HepG2 (cell line): ENCODE results near the gene GPR89A. TPM values are rescaled to one million over a fixed set of nuclear protein-coding genes. Genes with fewer than 3 reads are reported as not detected.

ENCODE experiments used
- CENPX ChIP-seq: sonication (generic); formaldehyde crosslinking; IDR thresholded peaks from 2 replicates; pipeline ENCODE4 v1.9.0; 2021; ENCODE audit warnings: mild to moderate bottlenecking, missing genetic modification reagents, moderate library complexity
- FOXC1 ChIP-seq: sonication (generic); formaldehyde crosslinking; IDR thresholded peaks from 2 replicates; pipeline ENCODE4 v1.8.0; 2022; ENCODE audit warnings: mild to moderate bottlenecking, missing genetic modification reagents, borderline replicate concordance
- FOXM1 ChIP-seq: sonication (generic); formaldehyde crosslinking; IDR thresholded peaks from 2 replicates; pipeline ENCODE4 v1.5.0; 2020; ENCODE audit warnings: missing genetic modification reagents
- FOXP1 ChIP-seq, 2 experiments: fragments of 450-650 bp in 1 of 2; IDR thresholded peaks; 2 replicates each; pipeline ENCODE4 v1.6.1; 2017 to 2018; ENCODE audit warnings: antibody characterized with exemption in 1 of 2
- LCORL ChIP-seq, 2 experiments: fragments of 450-650 bp in 1 of 2; sonication (generic) in 1 of 2; formaldehyde crosslinking in 1 of 2; IDR thresholded peaks; 2 replicates each; pipeline versions ENCODE4 v1.5.0 to v1.6.1; 2017 to 2020; ENCODE audit warnings: antibody characterized with exemption in 1 of 2, missing genetic modification reagents in 1 of 2
- NBN ChIP-seq: fragments of 450-650 bp; conservative IDR thresholded peaks from 2 replicates; pipeline ENCODE4 v1.6.1; 2017
- NR3C1 ChIP-seq: sonication (generic); formaldehyde crosslinking; IDR thresholded peaks from 2 replicates; pipeline ENCODE4 v1.4.0; 2020; ENCODE audit warnings: missing genetic modification reagents
- PHF5A ChIP-seq: IDR thresholded peaks from one replicate; pipeline ENCODE4 v1.6.1; 2018; ENCODE audit warnings: low read depth, missing genetic modification reagents; ENCODE audit not compliant: unreplicated experiment
- SP5 ChIP-seq: IDR thresholded peaks from 2 replicates; pipeline ENCODE4 v1.6.1; 2016; ENCODE audit warnings: low read depth, borderline replicate concordance
- TEAD3 ChIP-seq: optimal IDR thresholded peaks from 2 replicates; pipeline ENCODE3; 2016; ENCODE audit warnings: borderline replicate concordance
- THAP11 ChIP-seq: IDR thresholded peaks from 2 replicates; pipeline ENCODE4 v1.6.1; 2016; ENCODE audit warnings: missing biosample characterization, missing genetic modification reagents
- ZBTB10 ChIP-seq: sonication (generic); formaldehyde crosslinking; IDR thresholded peaks from 2 replicates; pipeline ENCODE4 v1.4.0; 2020; ENCODE audit warnings: missing genetic modification reagents, borderline replicate concordance
- ZBTB46 ChIP-seq: sonication (generic); formaldehyde crosslinking; IDR thresholded peaks from 2 replicates; pipeline ENCODE4 v1.4.0; 2020; ENCODE audit warnings: mild to moderate bottlenecking, missing genetic modification reagents, borderline replicate concordance
- ZNF232 ChIP-seq: sonication (generic); formaldehyde crosslinking; IDR thresholded peaks from 2 replicates; pipeline ENCODE4 v1.4.0; 2020; ENCODE audit warnings: missing genetic modification reagents, borderline replicate concordance
- ZNF317 ChIP-seq: sonication (generic); formaldehyde crosslinking; IDR thresholded peaks from 2 replicates; pipeline ENCODE4 v1.5.0; 2020; ENCODE audit warnings: mild to moderate bottlenecking, missing genetic modification reagents
- ZNF569 ChIP-seq: sonication (generic); formaldehyde crosslinking; IDR thresholded peaks from 2 replicates; pipeline ENCODE4 v1.5.0; 2020; ENCODE audit warnings: mild to moderate bottlenecking, missing genetic modification reagents, moderate library complexity, borderline replicate concordance
- polyA plus RNA-seq, 8 experiments: library from polyadenylated mRNA; depleted of rRNA in 3 of 8; stranded (reverse) in 7 of 8; unstranded in 1 of 8; fragments of >200 nt; fragmentation: Illumina TruSeq in 4 of 8; extraction: Trizol in 4 of 8; gene quantifications; 2 replicates each; pipeline versions ENCODE4 v1.2.1 to v1.2.3, GENCODE V29; 2011 to 2016; ENCODE audit warnings: low read depth in 4 of 8, missing spikeins in 1 of 8, mixed read lengths in 1 of 8; ENCODE audit not compliant: insufficient read depth in 1 of 8
- total RNA-seq, 5 experiments: library from RNA; depleted of rRNA; stranded (reverse); fragments of >200 nt; fragmentation: Illumina TruSeq; extraction: Trizol; gene quantifications; 2 replicates each; pipeline ENCODE4 v1.2.3, GENCODE V29; 2016; ENCODE audit warnings: low read depth in 1 of 5
- TF ChIP-seq, protein P1 (sequence below): sonication (generic); formaldehyde crosslinking; IDR thresholded peaks from 2 replicates; pipeline ENCODE4 v1.5.0; 2020; ENCODE audit warnings: missing genetic modification reagents
- TF ChIP-seq, protein P2 (sequence below): sonication (generic); formaldehyde crosslinking; IDR thresholded peaks from 2 replicates; pipeline ENCODE4 v1.4.0; 2020; ENCODE audit warnings: low read depth, missing genetic modification reagents
- TF ChIP-seq, protein P3 (sequence below): IDR thresholded peaks from 2 replicates; pipeline ENCODE4 v1.6.1; 2016; ENCODE audit warnings: missing compliant biosample characterization, missing genetic modification reagents, borderline replicate concordance

GPR89A gene
- total and polyA plus RNA-seq, 2 of the 13 experiments (the other 11 are each of a cell fraction or from before 2014, with no cell fraction given), result 23.4 to 32.6 TPM

GRCh38 chr1:145714524-145715111 is 106.8 kb downstream of the GPR89A start (continued):
- TF ChIP-seq LCORL (IDR thresholded peaks at IDR 0.05), result no peak
- peak; percentile 89 for TF ChIP-seq LCORL (CRISPR knock-in tag; IDR thresholded peaks at IDR 0.05)
- TF ChIP-seq, protein P1, sequence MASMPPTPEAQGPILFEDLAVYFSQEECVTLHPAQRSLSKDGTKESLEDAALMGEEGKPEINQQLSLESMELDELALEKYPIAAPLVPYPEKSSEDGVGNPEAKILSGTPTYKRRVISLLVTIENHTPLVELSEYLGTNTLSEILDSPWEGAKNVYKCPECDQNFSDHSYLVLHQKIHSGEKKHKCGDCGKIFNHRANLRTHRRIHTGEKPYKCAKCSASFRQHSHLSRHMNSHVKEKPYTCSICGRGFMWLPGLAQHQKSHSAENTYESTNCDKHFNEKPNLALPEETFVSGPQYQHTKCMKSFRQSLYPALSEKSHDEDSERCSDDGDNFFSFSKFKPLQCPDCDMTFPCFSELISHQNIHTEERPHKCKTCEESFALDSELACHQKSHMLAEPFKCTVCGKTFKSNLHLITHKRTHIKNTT, result no peak
- TF ChIP-seq THAP11 (CRISPR knock-in tag), result 0 out of 2 replicates have a peak, but pooled peaks have one; percentile 22
- no peak for TF ChIP-seq ZNF317 (CRISPR knock-in tag)
- TF ChIP-seq TEAD3 (CRISPR knock-in tag), result no peak
- TF ChIP-seq CENPX (CRISPR knock-in tag), result no peak
- peak; percentile 90; the same call in 1 of the 2 replicates for TF ChIP-seq FOXC1 (CRISPR knock-in tag)
- TF ChIP-seq PHF5A (CRISPR knock-in tag), result peak; percentile 33
- TF ChIP-seq SP5 (CRISPR knock-in tag), result no peak
- TF ChIP-seq NR3C1 (CRISPR knock-in tag), result no peak
- TF ChIP-seq NBN, result no peak
- TF ChIP-seq, protein P2, sequence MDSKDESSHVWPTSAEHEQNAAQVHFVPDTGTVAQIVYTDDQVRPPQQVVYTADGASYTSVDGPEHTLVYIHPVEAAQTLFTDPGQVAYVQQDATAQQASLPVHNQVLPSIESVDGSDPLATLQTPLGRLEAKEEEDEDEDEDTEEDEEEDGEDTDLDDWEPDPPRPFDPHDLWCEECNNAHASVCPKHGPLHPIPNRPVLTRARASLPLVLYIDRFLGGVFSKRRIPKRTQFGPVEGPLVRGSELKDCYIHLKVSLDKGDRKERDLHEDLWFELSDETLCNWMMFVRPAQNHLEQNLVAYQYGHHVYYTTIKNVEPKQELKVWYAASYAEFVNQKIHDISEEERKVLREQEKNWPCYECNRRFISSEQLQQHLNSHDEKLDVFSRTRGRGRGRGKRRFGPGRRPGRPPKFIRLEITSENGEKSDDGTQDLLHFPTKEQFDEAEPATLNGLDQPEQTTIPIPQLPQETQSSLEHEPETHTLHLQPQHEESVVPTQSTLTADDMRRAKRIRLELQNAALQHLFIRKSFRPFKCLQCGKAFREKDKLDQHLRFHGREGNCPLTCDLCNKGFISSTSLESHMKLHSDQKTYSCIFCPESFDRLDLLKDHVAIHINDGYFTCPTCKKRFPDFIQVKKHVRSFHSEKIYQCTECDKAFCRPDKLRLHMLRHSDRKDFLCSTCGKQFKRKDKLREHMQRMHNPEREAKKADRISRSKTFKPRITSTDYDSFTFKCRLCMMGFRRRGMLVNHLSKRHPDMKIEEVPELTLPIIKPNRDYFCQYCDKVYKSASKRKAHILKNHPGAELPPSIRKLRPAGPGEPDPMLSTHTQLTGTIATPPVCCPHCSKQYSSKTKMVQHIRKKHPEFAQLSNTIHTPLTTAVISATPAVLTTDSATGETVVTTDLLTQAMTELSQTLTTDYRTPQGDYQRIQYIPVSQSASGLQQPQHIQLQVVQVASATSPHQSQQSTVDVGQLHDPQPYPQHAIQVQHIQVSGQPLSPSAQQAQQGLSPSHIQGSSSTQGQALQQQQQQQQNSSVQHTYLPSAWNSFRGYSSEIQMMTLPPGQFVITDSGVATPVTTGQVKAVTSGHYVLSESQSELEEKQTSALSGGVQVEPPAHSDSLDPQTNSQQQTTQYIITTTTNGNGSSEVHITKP (CRISPR knock-in tag), result peak; percentile 80; the same call in 1 of the 2 replicates
- TF ChIP-seq FOXM1 (CRISPR knock-in tag), result no peak
- TF ChIP-seq ZBTB10, result peak; percentile 72; the same call in 1 of the 2 replicates
- TF ChIP-seq, protein P3, sequence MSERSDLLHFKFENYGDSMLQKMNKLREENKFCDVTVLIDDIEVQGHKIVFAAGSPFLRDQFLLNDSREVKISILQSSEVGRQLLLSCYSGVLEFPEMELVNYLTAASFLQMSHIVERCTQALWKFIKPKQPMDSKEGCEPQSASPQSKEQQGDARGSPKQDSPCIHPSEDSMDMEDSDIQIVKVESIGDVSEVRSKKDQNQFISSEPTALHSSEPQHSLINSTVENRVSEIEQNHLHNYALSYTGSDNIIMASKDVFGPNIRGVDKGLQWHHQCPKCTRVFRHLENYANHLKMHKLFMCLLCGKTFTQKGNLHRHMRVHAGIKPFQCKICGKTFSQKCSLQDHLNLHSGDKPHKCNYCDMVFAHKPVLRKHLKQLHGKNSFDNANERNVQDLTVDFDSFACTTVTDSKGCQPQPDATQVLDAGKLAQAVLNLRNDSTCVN (CRISPR knock-in tag), result peak; percentile 57; the same call in 1 of the 2 replicates
- no peak for TF ChIP-seq FOXP1 (IDR thresholded peaks at IDR 0.05)
- TF ChIP-seq FOXP1 (CRISPR knock-in tag; IDR thresholded peaks at IDR 0.05), result peak; percentile 18; the same call in 1 of the 2 replicates
- no peak for TF ChIP-seq ZNF569
- peak; percentile 97; the same call in 1 of the 2 replicates for TF ChIP-seq ZNF232
- no peak for TF ChIP-seq ZBTB46 (CRISPR knock-in tag)
